NCI-H1048 (cell line): Measurements from ENCODE around the gene CFAP100.

Experiments used
- DNase-seq: peaks from one replicate; lab custom pipeline; 2025; lab: John Stamatoyannopoulos, UW

CFAP100 gene

DNA sequence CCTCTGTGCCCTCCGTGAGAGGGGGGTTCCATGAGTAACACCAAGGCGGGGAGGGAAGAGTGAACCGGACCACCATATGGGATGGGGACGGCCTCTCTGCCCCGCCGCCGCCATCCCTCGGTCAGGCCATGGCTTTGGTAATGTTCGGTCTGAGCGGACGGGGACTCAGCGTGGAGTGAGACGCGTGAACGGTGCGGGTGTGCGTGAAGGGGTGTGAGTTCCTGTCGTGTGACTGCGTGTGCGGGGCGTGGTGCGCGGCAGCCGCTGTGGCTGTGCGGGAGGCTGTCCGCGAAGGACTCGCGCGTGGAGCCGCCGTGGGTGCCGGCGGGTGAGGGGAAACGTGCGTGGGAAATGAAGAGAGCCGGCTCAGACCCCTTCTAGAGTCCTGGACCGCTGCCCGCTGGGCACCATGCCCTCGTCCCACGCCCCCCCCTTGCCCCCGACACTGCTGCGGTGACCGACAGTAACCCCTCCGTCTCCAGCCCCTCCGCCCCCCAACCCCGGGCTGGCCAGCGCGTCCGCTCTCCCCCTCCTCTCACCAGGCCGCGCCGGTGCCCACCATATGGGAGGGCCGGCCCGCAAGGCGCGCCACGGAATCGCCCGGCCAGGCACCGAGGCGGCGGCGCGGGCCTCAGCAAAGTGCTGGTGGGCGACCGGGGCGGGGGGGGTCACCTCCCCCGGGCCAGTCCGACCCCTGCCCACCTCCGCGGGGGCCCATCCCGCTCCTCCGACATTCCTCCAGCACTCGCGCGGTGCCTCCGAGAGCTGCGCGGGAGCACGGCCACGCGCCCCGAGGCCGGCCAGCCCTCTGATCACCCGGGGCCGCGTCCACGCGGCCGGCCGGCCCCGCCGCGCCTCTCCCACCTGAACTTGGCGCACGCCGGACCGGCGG is 38.1 kb upstream of the CFAP100 start:
- DNase-seq = no peak

GRCh38 chr3:126357295-126358037 is 37.2 kb upstream of the CFAP100 start, which contains the start of gene KLF15:
Gene KLF15, minus strand, starts transcription at chr3:126357408. Its CDS starts 4,486 bp downstream, at chr3:126352922.
- DNase-seq = peak; percentile 27

DNA sequence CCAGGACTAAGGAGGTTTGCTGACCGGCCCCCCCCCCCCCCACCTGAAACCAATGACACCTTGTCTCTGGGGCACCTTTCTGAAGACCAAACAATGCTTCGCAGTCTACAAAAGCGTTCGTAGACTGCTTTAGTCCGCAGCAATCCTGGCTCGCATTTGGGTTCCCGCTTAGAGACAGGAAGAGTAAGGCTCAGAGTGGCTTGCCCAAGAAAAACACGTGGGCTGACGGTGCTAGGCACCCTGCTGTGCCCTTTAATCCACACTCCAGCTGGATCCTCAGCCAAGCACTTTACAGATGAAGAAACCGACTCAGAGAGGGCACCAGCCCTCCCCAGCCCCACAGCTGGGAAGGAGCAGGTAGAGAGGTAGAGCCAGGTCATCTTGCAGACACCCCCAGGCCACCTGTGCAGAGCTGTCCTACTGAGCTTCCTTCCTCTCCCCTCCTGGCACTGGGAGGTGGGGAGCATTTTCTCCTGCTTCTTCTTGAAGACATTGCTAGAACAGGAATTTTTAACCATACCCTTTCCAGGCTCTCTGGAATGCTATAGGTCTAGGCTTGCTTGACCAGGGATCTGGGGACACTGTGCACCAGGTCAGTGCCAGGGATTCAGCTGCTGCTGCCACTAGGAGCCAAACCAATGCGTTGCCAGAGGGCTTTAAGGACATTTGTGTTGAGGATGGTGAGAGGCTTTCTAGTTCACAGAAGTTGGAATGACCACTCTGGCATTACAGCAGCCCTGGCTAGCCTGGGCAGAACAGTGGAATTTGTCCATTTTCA is 36.5 kb upstream of the CFAP100 start:
- no peak for DNase-seq

DNA sequence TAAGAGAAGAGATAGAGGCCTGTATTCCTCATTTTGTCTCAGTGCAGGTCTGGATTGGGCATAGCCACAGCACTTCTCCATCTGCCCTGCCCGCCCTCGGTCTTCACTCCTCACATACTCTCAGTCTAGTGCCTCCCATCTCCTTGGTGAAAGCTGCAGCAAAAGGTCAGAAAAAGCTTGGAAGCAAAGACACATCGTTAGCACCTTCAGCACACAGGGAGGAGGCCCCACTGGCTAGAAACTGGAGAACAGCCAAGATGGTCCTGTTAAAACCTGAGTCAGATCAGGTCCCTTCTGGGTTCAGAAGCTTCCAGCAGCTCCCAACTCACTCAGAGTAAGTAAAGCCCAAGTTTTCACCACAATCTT is 35.9 kb upstream of the CFAP100 start:
- no peak for DNase-seq

- DNase-seq = no peak
Measured at GRCh38 chr3:126360046-126360713, 34.5 kb upstream of the CFAP100 start.

- no peak for DNase-seq
Measured at GRCh38 chr3:126360714-126361060, 34.0 kb upstream of the CFAP100 start.

GRCh38 chr3:126361211-126361610 is 33.5 kb upstream of the CFAP100 start:
- DNase-seq = no peak

DNA sequence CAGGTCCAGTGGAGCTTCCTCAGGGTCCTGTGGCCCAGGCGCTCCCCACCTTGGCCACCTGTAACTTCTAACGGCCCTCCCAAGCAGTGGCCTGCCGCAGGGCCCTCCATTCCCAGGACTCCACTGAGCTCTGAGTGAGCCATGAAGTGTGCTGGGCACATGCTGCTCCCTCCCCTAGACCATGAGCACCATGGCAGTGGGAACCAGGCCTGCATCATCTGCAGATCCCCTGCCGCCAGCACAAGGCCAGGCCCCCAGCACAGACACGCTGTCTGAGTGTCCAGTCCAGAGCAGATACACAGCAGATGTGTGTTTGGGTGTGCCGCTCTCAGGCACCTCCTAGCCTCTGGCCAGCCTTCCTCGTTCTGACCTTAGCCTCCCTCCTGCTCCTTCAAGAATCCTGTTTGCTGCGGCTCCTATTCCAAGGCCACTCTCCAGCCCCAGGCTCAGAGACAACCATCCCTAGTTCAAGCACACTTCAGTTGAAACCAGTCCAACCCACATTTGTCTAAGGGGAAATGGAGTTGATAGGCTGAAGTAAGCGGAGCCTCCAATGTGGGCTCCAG is 30.5 kb upstream of the CFAP100 start:
- no peak for DNase-seq

DNA sequence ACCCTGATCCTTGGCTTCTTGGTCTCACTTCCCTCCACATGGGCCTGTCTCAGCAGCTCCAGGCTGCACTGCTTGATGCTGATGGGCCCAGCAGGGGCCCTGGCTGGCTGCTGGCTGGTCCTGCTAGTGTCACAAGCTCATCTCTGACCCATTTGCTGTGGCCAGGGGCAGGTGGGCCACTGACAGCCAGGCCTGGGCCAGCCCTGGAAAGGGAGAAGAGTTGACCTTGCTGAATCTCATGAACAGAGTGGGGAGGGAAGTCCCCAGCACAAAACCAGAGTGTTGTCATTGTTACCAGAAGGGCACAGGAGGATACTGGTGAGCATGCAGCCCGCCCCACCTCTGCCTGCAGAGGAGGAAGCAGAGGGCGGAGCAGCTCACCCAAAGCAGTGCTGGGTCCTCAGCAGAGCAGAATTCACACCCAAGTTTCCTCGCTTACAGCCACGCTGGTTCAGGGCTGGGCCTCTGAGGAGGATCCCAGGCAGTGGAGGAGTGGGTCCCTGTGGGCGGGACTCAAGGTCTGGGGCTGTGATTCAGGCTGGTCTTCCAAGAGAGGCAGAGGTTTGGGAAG is 29.9 kb upstream of the CFAP100 start:
- no peak for DNase-seq

DNA sequence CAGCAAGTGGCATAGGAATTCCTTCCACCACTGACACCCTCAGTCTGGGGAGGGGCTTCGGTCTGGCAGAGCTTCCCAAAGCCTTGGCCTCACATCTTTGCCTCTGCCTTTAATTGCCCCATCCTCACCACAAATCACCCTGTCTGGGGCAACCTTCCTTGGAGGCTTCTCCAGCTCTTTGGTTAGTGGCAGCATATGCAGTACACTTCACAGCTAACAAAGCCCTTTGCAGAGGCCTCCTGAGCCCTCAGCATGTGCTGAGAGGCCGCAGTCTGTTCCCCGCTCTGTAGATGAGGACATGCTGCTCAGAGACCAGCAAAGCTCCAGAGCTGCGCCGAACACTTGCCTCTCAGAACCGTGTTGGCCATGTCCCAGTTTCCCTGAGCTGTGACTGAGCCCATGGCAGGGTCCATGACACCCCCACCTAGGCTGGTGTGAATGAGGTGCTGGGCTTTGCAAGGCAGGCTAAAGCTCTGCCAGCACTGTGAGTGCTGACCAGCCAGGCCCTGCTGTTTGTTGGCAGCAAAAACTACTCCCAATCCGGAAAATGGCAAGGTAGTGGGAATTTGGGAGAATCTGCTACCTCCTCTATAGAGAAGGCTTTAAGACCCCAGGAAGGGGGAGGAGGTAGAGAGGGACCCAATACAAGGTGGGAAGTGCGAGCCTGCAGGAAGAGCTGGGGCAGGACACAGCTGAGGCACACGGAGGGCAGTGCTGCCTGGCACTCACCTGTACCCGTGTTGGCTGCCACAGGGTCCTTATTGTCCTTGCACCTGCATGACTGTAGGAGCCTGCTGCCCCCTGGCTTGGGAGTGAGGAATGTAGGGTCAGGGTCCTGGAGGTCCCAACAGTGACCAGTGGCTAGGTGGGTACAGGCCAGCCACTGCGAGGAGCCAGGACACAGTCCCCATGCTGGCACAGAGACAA is 29.1 kb upstream of the CFAP100 start:
- no peak for DNase-seq

- no peak for DNase-seq
Measured at GRCh38 chr3:126367316-126367805, 27.3 kb upstream of the CFAP100 start.

- no peak for DNase-seq
Measured at GRCh38 chr3:126369490-126369889, 25.2 kb upstream of the CFAP100 start.

DNA sequence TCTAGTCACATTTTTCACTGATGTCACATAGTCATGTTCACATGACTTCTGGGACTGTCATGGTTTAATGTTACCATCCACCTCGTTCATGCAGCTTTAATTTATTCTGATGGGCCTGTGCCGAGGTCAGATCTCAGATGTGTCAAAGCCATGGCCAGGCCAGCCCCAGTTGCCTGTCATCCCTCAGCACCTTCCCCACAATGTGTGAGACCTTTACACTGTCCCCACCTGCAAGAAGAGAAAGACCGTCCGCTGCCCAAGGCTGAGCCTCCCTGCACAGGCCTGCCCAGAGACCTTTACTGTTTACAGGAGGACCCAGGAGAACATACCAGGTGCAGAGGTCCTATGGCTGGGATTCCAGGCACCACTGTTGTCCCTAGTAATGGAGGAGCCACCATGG is 24.7 kb upstream of the CFAP100 start:
- DNase-seq = no peak

GRCh38 chr3:126370606-126371005 is 24.1 kb upstream of the CFAP100 start:
- DNase-seq = no peak

- no peak for DNase-seq
Measured at GRCh38 chr3:126371096-126371705, 23.5 kb upstream of the CFAP100 start.

- DNase-seq = no peak
Measured at GRCh38 chr3:126372413-126373145, 22.1 kb upstream of the CFAP100 start.

GRCh38 chr3:126373146-126373613 is 21.5 kb upstream of the CFAP100 start:
- DNase-seq = no peak

DNA sequence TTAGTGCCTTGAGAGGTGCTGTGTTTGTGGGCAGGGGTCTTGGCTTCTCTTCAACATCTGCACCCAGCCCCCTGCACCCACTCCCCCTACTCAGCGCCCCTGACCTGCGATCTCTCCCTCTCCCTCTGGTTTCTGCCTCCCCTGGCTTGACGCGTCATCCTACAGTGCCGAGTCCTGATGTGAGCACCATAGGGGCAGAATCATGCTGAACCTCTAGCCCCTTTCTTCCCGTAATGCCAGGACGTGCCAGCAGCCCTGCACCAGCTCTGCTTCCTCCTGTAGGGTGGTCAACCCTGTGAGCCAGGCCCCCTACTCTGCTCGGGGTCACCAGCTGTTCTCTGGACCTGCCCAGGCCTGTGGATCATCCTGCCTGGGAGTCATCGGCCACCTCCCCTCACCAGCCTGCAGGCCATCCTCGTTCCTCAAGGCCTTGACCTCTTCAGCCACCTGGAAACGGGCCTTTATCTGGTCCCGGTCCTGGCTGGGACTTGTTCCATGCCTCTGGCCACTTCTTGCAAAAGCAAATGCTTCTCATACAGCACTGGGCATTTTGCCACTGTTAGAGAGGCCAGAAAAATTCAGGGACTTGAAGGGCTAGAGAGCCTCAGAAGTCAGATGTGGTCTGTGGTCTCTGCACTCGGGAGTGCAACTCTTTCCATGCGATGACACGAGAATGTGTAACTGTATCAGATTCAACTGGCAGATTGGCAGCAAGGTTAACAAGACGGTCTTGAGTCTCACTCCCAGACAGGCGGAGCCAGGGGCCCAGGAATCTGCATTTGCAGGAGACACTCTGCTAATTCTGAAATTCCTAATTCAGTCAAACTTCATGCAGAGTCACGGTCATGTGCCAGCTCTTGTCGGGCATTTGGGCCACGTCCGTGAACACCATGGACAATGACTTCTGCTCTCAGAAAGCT is 20.8 kb upstream of the CFAP100 start:
- DNase-seq = no peak
